ENCODE data around the gene SHBG. TPM values are rescaled to one million over a fixed set of nuclear protein-coding genes. Genes with fewer than 3 reads are reported as not detected.
A peak's percentile ranks its signal among the peaks of the same experiment; 100 is the strongest.

SHBG gene
- total RNA-seq, 4 donors from 2014 or later = not detected

GRCh38 chr17:7656958-7657609, 27.1 kb downstream of the SHBG start:
- intact Hi-C loops (cut with DNase I) = no loop called here
- H3K27me3 ChIP-seq = peaks cover 0 to 19% (median under 1%) of the 10 kb centered on the region in 4 donors
- 42 to 66% methylated on average over 3 to 10 of the region's 10 CpGs for WGBS, 2 donors
- no peak overlapping the region for H3K4me3 ChIP-seq
- DNase-seq = no peak
- H3K36me3 ChIP-seq = no peaks in the 10 kb centered on the region
- H3K4me1 ChIP-seq = peaks cover 0 to 6% (median 0%) of the 10 kb centered on the region in 3 donors
- H3K9me3 ChIP-seq = no peaks in the 10 kb centered on the region
- H3K27ac ChIP-seq = peak overlapping the region in 1 of 4 donors; percentile 40
- TF ChIP-seq CTCF (IDR thresholded peaks at IDR 0.05) = no peak
- TF ChIP-seq POLR2A (IDR thresholded peaks at IDR 0.05) = no peak

GRCh38 chr17:7667656-7668406, 37.9 kb downstream of the SHBG start:
- Histone ChIP-seq H3K4me1 (peaks cover 0 to 8% (median 0%) of the 10 kb centered on the region in 3 donors), H3K27me3 (no peaks in the 10 kb centered on the region), H3K9me3 (no peaks in the 10 kb centered on the region), H3K4me3 (no peak overlapping the region), H3K27ac (no peak overlapping the region), H3K36me3 (peaks cover 11 to 73% (median 36%) of the 10 kb centered on the region in 3 donors)
- intact Hi-C loops (cut with DNase I) = no loop called here
- no peak for DNase-seq
- TF ChIP-seq CTCF (IDR thresholded peaks at IDR 0.05) = no peak
- TF ChIP-seq POLR2A (IDR thresholded peaks at IDR 0.05) = no peak
- 60 to 73% methylated on average over 2 to 7 of the region's 10 CpGs for WGBS, 2 donors

GRCh38 chr17:7668482-7668881, 38.5 kb downstream of the SHBG start:
- TF ChIP-seq POLR2A (IDR thresholded peaks at IDR 0.05) = no peak
- TF ChIP-seq CTCF (IDR thresholded peaks at IDR 0.05) = no peak
- 90 to 92% methylated on average over 3 to 4 of the region's 7 CpGs for whole genome bisulfite sequencing, 2 donors
- peaks cover 13 to 80% (median 43%) of the 10 kb centered on the region in 3 donors for H3K36me3 ChIP-seq

GRCh38 chr17:7673239-7673638, 43.3 kb downstream of the SHBG start:
- intact Hi-C loops (cut with DNase I) = no loop called here
- Histone ChIP-seq H3K4me3 (no peak overlapping the region), H3K36me3 (peaks cover 29 to 84% (median 65%) of the 10 kb centered on the region in 3 donors), H3K27me3 (no peaks in the 10 kb centered on the region), H3K27ac (no peak overlapping the region), H3K4me1 (peaks cover 0 to 8% (median 0%) of the 10 kb centered on the region in 3 donors), H3K9me3 (peaks cover 0 to 9% (median 7%) of the 10 kb centered on the region in 3 donors)
- TF ChIP-seq POLR2A (IDR thresholded peaks at IDR 0.05) (no peak), CTCF (IDR thresholded peaks at IDR 0.05) (peak in 3 of 6 experiments; percentile 19 to 61 (median 26))
- WGBS, 2 donors = 97 to 100% methylated on average over 2 of the region's 2 CpGs
- DNase-seq = no peak

More at GRCh38 chr17:7668482-7668881, 38.5 kb downstream of the SHBG start:
- Histone ChIP-seq H3K9me3 (peaks cover 0 to 3% (median 3%) of the 10 kb centered on the region in 3 donors), H3K27me3 (no peaks in the 10 kb centered on the region), H3K4me1 (peaks cover 0 to 8% (median 0%) of the 10 kb centered on the region in 3 donors), H3K27ac (no peak overlapping the region), H3K4me3 (no peak overlapping the region)
- DNase-seq = no peak
- intact Hi-C loops (cut with DNase I) = no loop called here

- Histone ChIP-seq H3K4me1 (no peaks in the 10 kb centered on the region), H3K9me3 (peaks cover 0 to 9% (median 7%) of the 10 kb centered on the region in 3 donors), H3K27ac (no peak overlapping the region), H3K4me3 (no peak overlapping the region), H3K36me3 (peaks cover 26 to 67% (median 61%) of the 10 kb centered on the region in 3 donors), H3K27me3 (no peaks in the 10 kb centered on the region)
- TF ChIP-seq POLR2A (IDR thresholded peaks at IDR 0.05) = no peak
- no peak for TF ChIP-seq CTCF (IDR thresholded peaks at IDR 0.05)
- intact Hi-C loops (cut with DNase I) = no loop called here
- no peak for DNase-seq
- WGBS, 2 donors = 67 to 89% methylated on average over 2 to 14 of the region's 14 CpGs
Measured at GRCh38 chr17:7674934-7675333, 45.0 kb downstream of the SHBG start.

Measured in esophagus squamous epithelium (tissue), 5 donors.